ENCODE results near the gene RBBP8NL. TPM values are rescaled to one million over a fixed set of nuclear protein-coding genes. Genes with fewer than 3 reads are reported as not detected.
A peak's percentile ranks its signal among the peaks of the same experiment; 100 is the strongest.

Gene RBBP8NL
- total RNA-seq, 1 donor from 2014 or later: 0.10 TPM

DNA sequence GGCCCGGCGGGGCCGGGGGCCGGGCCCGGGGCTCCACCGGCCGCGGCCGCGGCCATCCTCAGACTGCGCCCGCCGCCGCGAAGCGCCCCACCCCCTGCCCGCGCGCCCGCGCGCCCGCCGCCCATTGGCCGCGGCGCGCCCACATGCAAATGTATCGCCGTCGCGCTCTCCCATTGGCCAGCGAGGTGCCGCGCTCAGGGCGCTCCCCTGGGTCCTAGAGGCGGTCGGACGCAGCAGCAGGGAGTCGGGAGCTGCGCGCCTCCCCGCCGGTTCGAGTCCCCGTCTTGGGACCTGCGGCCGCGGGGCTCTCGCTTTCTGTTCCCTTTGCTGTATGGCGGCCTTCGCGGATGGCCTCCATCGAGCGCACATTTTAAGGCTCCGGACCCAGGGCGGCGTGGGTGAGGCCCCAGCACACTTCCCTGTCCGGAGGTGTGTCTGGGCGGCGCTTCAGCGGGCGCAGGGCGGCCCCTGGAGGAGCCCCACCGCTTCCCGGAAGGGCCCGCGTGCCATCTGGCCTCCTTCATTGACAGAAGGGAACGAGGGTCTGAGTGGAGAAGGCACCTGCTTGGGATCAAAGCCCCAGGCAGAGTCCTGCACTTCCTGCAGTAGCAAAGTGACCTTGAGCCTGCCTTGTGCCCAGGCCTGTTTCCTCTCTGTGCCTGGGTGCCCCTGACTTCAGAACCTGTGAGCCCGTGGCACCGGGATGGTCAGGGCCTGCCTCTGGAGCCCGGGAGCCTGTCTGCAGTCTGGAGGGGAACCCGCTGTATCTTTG is 19.9 kb downstream of the RBBP8NL start, which contains the start of gene CABLES2:
TSS of gene CABLES2 (minus strand) at position 65 of the 772 bp plus-strand sequence. CDS start at position 56, 9 bp downstream.
- no peaks in the 10 kb centered on the region for H3K9me3 Mint-ChIP-seq (ENCODE audit: unreplicated experiment)
- DNase-seq (ENCODE audit: low spot score): peak; percentile 92
- no peaks in the 10 kb centered on the region for H3K36me3 Mint-ChIP-seq (ENCODE audit: low read depth, unreplicated experiment)
- peaks cover 6% of the 10 kb centered on the region for H3K4me1 Mint-ChIP-seq (ENCODE audit: unreplicated experiment)
- H3K4me3 Mint-ChIP-seq (ENCODE audit: unreplicated experiment): peak within 1 kb of the TSS; percentile 69
- no peak within 1 kb of the TSS for H3K27ac Mint-ChIP-seq (ENCODE audit: unreplicated experiment)
- peaks cover 8% of the 10 kb centered on the region for H3K27me3 Mint-ChIP-seq (ENCODE audit: unreplicated experiment)
- TF ChIP-seq, protein P1, sequence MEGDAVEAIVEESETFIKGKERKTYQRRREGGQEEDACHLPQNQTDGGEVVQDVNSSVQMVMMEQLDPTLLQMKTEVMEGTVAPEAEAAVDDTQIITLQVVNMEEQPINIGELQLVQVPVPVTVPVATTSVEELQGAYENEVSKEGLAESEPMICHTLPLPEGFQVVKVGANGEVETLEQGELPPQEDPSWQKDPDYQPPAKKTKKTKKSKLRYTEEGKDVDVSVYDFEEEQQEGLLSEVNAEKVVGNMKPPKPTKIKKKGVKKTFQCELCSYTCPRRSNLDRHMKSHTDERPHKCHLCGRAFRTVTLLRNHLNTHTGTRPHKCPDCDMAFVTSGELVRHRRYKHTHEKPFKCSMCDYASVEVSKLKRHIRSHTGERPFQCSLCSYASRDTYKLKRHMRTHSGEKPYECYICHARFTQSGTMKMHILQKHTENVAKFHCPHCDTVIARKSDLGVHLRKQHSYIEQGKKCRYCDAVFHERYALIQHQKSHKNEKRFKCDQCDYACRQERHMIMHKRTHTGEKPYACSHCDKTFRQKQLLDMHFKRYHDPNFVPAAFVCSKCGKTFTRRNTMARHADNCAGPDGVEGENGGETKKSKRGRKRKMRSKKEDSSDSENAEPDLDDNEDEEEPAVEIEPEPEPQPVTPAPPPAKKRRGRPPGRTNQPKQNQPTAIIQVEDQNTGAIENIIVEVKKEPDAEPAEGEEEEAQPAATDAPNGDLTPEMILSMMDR (IDR thresholded peaks at IDR 0.05; ENCODE audit: unreplicated experiment): no peak

DNA sequence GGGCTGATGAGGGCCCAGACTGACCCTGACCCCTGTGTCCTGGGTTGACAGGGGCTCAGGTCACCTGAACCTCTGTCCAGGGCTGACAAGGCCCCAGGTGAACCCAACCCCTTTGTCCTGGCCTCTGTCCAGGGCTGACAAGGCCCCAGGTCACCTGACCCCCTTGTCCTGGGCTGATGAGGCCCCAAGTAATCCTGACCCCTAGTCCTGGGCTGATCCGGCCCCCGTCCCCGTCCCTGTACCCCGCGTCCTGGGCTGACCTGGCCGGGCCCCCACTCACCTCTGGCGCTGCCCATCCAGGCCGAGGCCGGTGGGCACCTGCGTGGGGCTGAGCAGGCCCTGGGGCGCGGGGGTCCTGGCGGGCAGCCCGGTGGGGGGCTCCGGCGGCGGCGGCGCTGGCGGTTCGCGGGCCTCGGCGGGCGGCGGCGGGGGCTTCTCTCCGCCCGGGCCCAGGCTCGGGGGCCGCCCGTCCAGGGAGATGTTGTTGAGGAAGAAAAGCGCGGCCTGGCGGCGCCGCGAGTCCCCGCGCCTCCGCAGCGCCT is 20.6 kb downstream of the RBBP8NL start:
- Mint-ChIP-seq H3K9me3 (ENCODE audit: unreplicated experiment) (no peaks in the 10 kb centered on the region), H3K36me3 (ENCODE audit: low read depth, unreplicated experiment) (no peaks in the 10 kb centered on the region), H3K27ac (ENCODE audit: unreplicated experiment) (no peak overlapping the region), H3K4me3 (ENCODE audit: unreplicated experiment) (peak overlapping the region; percentile 59), H3K27me3 (ENCODE audit: unreplicated experiment) (peaks cover 8% of the 10 kb centered on the region), H3K4me1 (ENCODE audit: unreplicated experiment) (peaks cover 6% of the 10 kb centered on the region)
- TF ChIP-seq, protein P1 (IDR thresholded peaks at IDR 0.05; ENCODE audit: unreplicated experiment): no peak
- no peak for DNase-seq (ENCODE audit: low spot score)

DNA sequence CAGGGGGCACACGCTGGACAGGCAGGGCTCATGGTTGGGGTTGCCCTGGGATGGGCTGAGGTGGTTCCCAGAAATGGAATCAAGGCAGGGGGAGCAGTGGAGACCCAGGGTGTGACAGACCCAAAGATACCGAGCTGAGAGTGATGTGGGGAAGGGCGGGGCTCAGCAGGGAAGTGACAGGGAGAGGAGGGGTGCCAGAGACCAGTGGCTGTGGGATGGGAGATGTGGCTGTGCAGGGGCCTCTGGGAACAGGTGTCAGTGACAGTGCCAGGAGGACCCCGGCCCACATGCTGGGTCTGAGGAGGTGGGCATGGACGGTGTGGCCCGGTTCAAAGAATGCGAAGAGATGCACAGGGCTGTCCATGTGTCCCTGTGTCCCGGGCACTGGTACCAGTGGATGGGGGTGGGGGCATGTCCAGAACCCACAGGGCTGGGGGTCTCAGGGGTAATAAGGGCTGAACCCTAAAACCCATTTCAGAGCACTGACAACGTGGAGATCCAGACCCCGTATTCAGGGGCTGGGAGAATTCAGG is 21.3 kb downstream of the RBBP8NL start:
- Mint-ChIP-seq H3K27me3 (ENCODE audit: unreplicated experiment) (peaks cover 8% of the 10 kb centered on the region), H3K36me3 (ENCODE audit: low read depth, unreplicated experiment) (no peaks in the 10 kb centered on the region), H3K9me3 (ENCODE audit: unreplicated experiment) (no peaks in the 10 kb centered on the region), H3K4me3 (ENCODE audit: unreplicated experiment) (peak overlapping the region; percentile 69), H3K27ac (ENCODE audit: unreplicated experiment) (no peak overlapping the region), H3K4me1 (ENCODE audit: unreplicated experiment) (peaks cover 6% of the 10 kb centered on the region)
- DNase-seq (ENCODE audit: low spot score): no peak
- TF ChIP-seq, protein P1 (IDR thresholded peaks at IDR 0.05; ENCODE audit: unreplicated experiment): no peak

DNA sequence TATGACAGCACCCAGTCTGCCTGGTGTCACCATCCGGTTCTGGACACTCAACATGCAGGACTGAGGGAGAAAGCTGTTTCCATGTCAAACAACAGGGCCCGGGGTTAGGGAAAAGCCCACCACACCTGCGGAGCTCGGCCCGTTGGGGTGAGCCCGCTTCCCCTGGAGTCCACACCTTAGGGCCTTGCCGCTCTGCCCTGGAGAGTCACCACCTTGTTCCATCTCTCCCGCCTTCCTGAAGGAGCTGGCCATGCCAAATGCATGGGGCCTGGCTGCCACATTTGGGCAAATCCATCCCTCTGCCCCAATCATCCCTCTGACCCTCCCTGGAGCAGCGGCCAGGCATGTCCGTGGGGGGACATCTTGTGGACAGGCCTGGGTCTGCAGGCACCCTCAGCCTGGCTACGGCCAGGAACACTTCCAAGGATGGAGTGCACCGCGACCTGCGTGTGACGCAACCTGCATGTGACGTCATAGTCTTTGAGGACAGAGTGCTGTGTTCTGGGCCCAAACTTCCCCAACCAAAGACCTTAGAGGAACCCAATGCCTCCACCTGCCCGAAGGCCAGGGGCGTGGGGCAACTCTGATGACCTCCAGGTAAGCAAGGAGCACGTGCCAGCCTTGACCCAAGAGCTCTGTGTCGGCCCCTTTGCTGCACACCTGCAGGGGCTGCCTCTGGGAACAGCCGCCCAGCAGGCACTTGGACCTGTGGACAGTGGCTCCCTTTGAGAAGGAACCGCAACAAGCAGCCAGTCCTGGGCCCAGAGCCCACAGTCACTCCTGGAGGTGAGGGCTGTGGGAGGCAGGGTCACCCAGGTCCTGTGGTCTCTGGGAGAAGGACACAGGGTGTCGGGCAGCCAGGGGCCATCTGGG is 22.0 kb downstream of the RBBP8NL start:
- Mint-ChIP-seq H3K27ac (ENCODE audit: unreplicated experiment) (peak overlapping the region; percentile 42), H3K27me3 (ENCODE audit: unreplicated experiment) (peaks cover 11% of the 10 kb centered on the region), H3K9me3 (ENCODE audit: unreplicated experiment) (no peaks in the 10 kb centered on the region), H3K36me3 (ENCODE audit: low read depth, unreplicated experiment) (no peaks in the 10 kb centered on the region), H3K4me1 (ENCODE audit: unreplicated experiment) (peaks cover 6% of the 10 kb centered on the region), H3K4me3 (ENCODE audit: unreplicated experiment) (peak overlapping the region; percentile 69)
- peak; percentile 60 for DNase-seq (ENCODE audit: low spot score)
- TF ChIP-seq, protein P1 (IDR thresholded peaks at IDR 0.05; ENCODE audit: unreplicated experiment): peak; percentile 12

Measured in endothelial cell (in vitro differentiated cells).